ENCODE results near the gene TTC28. TPM values are rescaled to one million over a fixed set of nuclear protein-coding genes. Genes with fewer than 3 reads are reported as not detected.

TTC28 gene
- total RNA-seq, 1 donor from 2014 or later: 44.4 TPM

DNA sequence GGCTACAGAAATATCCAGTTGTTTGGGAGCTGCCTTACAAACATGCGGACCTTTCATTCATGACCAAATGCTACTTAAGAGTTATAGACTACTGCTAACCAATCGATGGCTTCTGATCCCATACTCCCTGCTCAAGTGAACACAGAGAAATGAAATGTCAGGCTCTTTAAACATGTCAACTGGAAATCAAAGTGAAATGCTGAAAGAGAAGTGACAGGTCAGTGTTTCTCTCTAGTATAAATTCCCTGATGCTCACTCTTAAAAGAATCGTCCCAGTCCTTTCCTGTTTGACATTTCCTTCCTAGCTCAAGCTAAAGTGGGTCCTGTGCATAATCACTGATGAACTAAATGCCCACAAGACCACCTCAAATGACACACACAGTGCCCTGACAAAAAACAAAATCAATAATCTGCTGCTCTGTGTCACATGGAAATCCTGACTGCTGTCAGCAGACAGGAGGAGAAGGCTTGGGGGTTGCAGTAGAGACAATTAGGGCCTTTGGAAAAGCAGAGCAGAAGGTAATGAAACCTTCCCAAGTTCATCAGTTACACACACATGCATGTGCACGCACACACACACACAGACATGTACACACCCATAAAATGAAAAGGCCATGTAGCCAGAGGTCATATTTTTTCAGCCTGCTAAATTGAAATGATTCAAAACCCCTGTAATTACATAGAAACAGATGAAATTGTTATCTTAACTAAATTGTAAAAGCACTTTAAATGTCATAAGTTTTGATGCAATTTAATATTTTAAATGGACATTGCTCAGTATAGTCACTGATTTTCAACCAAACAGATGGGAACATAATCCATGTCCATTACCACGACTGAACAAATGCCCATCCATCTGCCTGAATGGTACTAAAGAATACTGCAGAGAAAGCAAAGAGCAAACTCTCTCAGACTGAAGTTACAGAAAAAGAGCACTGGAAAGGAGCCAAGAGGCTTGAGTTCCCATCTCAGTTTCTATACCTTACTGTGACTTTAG, 330.7 kb downstream of the TTC28 start:
- no peak for DNase-seq

DNA sequence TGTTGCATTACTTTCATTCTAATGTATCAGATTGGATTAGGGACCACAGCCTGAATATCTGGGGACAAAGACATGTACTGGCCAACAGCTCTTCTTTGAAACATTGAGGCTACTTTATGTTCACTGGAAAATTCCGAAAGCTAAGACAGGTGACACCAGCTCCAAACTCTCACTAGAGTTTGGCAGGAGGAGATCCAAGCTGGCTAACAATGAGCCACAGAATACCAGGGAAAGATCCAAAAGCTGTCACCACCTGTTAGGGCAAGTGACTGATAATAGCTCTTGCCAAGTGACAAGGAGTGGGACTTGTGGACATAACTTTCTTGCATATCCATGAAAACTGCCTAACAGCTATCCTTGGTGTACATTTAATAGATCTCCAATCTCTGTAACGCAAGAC, 333.3 kb downstream of the TTC28 start:
- DNase-seq: no peak

DNA sequence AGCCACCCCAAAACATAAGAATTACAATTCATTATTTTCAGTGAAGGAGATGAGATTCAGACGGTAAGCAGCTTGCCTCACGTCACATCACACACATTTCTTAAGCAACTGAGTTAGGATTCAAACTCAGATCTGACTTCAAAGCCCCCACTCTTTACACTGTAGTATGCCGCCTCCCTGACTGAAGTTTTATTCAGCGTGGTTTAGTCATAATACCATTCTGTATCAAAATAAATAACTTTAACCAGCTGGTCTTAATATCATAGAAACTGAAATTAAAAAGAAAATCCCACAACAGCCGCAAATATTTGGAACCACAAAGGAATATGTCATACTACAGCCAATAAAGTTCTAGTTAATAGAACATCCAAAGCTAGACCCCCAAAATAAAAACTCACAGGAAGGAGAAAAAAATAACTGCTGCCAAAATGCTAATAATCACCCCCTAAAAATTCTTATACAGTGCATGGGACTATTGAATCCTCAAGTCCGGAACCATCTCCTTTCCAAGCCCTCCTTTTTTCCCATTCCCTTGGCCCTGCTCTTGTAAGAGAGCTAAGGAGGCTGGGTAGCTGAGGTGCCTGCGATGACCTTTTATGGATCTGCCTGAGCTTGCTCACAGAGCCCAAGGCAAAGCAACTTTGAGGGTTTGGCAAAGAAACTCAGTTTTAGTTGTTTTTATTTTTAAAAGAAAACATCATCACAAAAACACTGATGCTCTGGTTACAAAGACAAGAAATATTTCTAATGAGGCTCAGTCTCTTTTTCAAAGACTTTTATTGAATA, 334.5 kb downstream of the TTC28 start:
- DNase-seq: no peak

DNA sequence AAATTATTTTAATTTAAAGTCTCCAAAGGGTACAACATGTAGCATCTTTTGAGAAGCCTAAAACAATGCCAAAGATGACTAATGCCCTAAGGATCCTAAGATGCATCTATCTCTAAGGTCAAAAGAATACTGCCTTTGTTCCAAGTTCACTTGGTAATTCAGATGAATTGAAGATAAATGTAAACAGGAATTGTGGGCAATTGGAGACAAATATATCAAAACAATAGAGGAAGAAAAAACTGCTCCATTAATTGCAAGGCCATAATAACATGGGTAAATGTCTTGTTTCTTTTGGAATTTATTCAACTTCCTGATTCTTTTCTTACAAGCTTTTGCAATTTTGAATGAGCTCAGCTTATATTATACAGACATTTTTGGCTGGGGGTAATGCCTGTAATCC, 338.6 kb downstream of the TTC28 start:
- peak; percentile 50 for DNase-seq

DNA sequence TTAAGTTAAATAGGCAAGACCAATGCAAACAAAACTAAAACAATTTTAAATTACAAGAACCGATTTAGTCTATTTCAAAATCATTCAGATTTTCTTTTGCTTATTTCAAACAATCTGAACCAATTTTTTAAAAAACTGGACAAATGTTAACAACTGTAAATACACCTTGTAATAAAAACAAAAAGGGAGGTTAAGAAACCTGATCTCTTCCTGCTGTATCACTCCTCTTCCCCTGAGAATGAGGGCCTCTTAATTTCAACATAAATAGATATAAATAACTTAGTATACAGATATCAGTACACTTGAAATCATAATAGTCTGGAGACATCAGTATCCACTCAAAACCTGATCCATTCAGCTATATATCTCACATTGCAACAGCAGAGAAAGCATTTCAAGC, 346.6 kb downstream of the TTC28 start:
- DNase-seq: no peak

DNA sequence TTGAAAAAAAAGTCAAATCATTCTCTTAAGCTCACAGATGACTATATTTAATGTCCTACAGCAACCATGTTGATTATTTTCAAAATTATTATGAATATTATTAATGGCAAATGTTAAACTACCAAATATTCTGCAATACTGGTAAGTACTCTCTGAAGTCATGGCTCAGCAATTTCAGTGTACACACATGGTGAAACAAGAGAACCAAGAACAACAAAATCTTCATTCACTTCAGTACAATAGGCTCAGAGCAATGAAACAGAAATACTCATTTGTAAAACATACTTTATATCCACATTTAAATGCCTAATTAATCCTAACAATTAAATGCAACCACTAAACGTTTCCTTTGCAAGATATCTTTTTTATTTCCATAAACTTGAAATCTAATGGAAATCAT, 347.2 kb downstream of the TTC28 start:
- no peak for DNase-seq

DNA sequence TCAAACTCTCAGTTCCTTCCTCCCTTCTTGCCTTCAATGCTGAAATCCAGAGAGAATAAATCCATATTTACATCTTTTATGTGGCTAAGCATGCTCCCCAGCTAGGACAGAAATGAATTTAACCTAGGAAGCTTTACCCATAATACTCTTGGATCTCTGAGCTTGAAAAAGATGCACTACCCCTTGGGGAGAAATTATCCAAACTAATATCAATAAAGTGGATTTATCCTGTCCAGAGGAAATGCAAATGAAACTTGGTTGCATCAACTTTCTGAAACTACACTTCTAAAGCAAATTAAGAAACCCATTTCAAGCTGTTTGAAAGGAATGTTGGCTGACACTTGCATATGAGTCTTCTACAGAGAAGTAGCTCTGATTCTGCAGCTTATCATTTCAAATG, 347.9 kb downstream of the TTC28 start:
- no peak for DNase-seq

DNA sequence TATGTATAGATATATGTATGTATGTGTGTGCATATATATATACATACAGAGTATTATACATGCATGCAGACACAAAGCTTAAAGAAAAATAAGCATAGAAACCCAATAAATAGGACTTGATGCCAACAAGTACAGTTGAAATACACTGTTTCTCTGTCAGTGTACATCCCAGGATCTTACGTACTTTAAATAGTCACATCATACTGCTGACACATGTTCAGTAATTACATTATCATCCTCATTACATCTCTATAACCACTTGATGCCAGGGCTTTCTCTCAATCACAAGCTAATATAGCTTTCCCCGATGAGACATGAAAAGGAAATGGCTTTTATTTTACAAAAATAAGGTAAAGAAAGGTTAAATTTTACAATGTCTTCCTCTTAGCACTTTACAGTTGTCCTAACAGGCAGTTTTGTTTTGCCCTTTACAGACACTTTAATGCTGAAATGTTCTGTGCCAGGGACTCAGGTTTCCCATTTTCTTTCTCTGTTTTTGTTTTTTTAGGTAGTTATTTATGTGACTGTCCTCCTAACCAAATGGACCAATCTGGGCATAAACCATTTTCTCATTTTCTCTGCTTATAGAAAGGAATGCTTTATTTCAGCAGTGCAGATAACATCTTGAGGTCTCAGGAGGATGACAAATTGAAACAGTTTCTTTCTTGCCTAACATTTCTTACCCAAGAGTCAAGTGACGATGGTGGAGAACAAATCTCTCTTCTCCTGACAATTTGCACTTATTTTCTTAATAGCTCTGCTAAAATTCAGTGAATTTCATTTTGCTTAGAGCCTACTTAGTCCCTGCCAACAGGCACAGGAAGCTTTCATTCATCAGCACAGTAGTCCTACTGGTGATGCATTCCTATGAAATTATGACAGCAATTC, 350.2 kb downstream of the TTC28 start:
- DNase-seq: peak; percentile 17

DNA sequence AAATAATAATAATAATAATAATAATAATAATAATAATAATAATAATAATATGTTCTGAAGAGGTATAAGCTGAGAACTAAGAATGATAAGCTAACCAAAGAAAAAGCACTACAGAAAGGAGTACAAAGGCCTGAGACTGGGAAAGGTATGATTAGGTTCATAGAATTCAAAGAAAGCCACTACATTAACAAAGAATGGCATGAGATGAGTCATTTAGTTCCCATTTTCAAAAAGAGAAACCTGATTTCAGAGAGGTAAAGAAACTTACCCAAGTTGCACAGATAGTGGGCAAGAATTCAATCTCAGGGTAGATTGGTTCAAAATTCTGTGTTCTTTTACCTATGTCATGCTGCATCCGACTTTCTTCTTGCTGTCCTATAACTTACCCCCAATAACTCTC, 350.9 kb downstream of the TTC28 start:
- no peak for DNase-seq

DNA sequence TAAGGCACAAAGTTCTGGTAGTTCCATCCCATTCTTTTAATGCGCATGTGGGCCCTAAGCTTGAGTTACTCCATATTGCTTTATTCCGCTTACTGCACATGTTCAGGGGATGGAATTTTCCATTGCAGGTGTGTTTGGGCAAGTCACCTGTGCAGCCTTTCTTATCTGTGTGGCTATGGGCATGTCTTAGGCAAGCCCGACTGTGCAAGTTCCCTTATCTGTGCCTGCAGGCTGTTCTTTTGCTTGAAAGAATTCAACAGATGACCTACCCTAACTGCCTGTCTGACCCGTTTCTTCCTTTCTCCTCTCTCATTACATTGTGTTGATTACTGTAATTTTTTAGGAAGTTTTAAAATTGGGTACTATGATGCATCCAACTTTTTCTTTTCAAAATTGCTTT, 363.6 kb downstream of the TTC28 start:
- DNase-seq: peak; percentile 24

DNA sequence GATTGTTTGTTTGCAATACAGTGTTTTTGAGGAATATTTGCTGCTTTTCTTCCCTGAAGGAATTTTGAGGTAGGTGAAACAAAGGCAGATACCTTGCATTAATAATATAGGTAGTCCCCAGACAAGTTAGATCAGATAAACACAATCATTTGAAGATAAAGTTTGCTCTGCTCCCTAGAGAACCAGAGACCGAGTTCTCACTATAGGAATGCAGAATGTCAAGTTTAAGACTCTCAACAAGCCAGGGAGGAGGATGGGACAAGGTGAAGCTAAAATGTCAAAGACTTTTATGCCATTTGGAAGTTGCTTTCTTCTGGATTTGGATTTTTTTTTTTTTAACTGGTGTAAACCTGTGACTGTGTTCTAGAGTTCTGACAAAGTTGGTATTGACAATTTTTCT, 364.7 kb downstream of the TTC28 start:
- no peak for DNase-seq

DNA sequence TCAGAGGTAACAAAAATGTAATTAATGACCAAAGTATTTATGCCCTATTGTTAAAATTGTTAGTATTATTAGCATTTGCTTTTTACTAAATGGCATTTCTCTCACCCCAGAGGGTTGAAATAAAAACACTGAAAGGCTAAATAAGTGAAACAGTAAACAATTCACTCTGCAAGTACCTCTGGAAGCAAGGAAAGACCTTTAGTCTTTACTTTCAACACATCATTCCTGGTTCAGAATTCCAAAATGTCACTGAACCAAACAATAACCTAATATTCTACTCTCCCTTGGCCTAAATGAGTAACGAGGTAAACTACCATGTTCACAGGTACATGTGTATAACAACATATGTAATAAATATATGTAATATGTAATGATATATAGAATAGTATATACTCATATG, 369.3 kb downstream of the TTC28 start:
- DNase-seq: no peak

DNA sequence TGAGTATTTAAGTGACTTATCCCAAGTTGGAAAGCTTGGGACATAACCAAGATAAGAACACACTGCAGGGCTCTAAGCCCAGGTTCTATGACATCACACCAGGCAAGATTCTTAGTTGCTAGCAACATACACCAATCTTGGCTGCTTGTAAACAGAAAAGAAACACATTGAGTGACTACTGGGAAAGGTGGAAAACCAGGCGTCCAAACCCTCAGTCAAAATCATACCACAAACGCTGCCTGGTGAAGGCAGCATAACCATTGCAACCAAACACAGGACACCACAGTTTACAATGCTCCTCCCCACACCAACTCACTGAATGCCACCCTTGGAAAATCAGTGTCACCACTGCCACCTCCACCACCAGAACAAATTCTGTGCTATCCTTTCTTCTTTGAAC, 379.9 kb downstream of the TTC28 start:
- DNase-seq: no peak

DNA sequence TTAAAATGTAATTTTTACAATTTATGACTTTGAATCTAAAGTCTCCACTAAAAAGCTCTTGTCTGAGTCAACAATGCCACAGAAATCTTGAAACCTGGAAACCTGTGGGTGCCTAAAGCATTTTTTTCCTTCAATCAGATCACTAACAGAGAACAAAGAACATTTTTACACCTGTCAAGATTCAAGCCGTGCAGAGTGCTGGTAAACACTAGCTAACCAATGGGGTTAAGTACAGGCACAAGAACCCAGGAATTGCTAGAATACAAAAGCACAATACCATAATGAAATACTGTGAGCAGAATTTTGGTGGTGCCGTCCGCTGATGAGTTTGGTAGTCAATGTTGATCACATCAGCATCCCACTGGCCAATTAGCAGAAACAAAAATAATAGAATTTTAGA, 380.3 kb downstream of the TTC28 start:
- DNase-seq: no peak

DNA sequence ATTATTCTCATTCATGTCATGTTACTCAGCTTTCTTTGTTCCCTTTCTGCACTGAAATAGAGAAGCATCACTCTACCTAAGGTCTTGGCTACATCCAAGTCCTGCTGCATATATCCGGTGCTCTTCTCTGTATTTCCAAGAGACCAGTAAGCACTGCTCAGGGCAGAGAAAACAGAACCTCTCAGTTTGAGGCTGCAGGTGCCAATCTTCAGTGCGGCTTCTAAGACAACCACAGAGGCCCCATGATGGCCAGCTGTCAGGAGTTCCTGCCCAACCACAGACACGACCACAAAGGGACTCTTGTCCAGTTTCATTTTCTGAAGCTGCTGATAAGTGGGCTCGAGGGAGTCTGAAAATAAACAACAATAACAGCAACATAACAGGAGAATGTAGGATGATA, 382.1 kb downstream of the TTC28 start:
- no peak for DNase-seq

DNA sequence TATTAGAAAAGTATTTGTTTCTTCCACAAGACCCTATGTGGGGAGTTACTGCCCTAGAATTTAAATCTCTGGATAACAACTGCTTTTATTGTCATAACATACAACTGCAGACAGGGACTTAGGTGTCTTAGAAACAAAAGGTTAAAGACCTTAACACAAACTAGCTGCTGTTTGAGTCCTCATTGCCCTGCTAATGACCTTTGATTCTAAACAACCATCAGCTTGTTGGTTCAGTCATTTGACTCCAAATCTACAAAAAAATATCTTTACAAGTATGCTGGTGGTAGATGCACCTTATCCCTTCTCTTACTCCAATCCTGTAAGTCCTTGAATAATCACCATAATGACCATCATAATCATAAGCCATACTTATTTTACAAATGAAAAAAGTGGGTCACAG, 383.2 kb downstream of the TTC28 start:
- no peak for DNase-seq

DNA sequence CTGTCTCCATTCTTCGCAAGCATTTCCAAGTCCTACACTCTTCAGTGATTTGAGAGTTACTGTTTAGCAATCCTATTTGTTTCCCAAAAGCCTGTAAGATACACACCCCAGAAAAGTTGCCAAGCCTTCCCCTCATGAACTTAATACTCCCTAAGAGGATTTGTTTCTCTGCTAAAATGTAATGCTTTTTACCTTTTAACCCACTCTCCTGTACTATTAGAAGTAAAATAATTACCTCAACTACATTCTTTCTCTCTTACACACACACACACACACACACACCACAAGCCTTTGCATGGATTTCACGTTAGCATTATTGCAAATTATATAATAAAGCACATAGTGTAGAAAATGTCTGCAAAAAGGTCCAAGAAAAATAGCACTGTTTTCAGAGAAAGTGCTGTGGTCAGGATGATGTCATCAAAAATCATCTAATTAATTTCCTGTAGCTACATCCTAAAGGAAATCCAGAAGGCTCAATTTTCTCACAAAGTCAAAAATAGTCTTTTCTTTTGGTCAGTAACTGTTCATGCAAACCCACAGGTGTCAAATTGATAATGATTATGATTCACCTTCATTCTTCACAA, 396.5 kb downstream of the TTC28 start:
- peak; percentile 75 for DNase-seq

DNA sequence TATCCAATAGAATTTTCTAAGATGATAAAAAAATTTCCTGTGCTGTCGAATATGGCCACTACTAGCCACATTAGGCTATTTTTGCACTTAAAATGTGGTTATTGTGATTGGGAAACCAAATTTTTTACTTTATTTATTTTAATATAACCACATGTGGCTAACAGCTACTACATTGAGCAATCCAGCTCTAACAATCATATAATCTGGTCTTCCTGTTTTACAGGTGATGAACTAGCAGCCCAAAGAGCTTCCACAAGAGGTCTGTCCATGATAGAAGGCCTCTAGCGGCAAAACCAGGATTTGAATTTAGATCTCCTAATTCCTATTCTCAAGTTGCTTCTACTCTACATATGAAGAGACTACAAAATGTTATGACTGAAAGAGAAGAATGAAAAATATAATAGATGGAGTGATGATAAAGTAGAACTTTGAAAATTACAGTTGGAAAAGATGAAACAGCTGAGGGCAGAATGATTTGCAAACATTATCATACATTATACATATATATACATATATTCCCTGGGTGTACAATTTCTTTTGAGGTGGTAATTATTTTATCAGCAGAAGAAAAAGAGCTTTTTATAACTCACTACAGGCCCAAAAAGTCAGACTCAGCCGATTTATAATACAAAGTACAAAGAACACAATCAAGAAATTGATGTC, 397.1 kb downstream of the TTC28 start:
- no peak for DNase-seq

DNA sequence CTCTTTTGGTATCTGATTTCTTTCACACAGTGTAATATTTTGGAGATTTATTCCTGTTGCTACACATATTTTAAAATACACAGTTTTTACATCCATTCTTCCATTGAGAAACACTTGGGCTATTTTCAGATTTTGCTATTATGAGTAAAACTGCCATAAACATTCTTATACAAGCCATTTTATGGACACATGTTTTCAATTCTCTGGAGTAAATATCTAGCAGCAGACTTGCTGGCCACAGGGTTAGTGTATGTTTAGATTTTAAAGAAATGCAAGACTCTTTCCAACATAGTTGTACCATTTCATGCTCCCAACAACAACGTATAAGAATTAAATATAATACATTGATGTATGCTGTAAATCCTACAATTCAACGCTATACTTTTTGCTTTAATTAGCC, 399.8 kb downstream of the TTC28 start:
- DNase-seq: no peak

DNA sequence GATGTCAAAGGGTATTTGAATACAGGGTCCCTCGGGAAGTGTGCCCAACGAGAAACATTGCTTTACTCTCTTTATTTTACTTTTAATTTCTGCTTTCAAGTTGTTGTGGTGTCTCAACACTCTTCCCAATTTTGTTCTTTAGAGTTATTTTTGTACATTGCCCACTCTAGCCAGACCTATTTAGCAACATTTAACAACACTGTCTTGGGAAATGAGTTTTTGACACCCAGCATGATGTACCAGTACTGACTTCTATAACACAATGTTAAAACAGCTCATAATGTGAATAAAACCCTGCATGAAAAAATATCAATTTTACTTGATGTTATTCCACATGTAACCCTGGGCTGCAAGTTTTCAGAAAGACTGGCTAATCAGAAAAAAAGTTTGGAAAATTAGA, 410.4 kb downstream of the TTC28 start:
- no peak for DNase-seq

DNA sequence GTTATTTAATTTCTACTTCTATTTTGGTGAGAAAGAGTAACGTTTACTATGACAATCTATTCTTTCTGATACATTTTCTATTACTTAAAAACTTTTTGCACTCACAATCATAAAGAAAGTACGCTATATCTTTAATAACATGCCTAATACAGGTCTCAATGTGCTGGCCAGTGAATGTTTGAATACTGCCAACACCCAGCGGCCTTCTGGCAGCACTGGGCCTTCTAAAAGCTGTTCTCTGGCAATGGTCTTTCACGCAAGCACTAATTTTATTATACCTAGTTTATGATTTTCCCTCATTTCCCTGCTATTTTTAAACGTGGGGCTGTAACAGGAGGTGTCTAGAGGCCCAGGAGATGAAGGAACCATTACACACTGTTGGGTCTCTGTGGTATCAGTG, 410.8 kb downstream of the TTC28 start:
- no peak for DNase-seq

DNA sequence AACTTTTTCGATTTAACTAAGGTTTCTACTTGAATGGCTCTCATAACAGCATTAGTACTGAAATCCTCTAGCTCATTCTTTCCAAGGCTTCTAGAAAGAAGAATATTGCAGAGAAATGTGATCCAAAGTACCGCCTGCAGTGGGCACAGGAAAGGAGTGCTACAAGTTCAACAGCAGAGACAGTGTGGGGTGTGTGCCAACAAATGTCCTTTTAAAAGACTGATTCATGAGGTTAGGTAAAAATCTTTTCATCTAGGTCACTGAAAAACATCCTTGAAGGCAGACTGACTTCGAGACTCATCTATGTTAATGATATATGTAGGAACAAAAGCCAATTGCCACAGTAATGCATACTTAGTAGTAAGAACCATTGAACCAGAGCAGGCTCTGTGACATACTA, 411.5 kb downstream of the TTC28 start:
- peak; percentile 7 for DNase-seq
